Epithelial cell of proximal tubule (primary cell): ENCODE data around the gene KLHL26. TPM values are rescaled to one million over a fixed set of nuclear protein-coding genes. Genes with fewer than 3 reads are reported as not detected.

ENCODE experiments used
- DNase-seq: peaks from one replicate; pipeline ENCODE4 v3.0.0-alpha.2; 2011; ENCODE audit warnings: low read depth
- H3K4me3 ChIP-seq: 2 replicates; pipeline ENCODE4 v1.5.1; 2011; ENCODE audit warnings: low read depth, mild to moderate bottlenecking, low read length
- CTCF ChIP-seq: conservative IDR thresholded peaks from 2 replicates; pipeline ENCODE4 v1.5.1; 2012; ENCODE audit warnings: low read depth, mild to moderate bottlenecking, low read length
- total RNA-seq: library from RNA; depleted of rRNA; stranded (reverse); fragments of >200 nt; gene quantifications from 2 replicates; pipeline ENCODE4 v1.2.3, GENCODE V29; 2015

The KLHL26 gene
- total RNA-seq, 1 donor from 2014 or later: 16.5 TPM

- no peak for TF ChIP-seq CTCF
- DNase-seq: no peak
- H3K4me3 ChIP-seq: no peak overlapping the region
Measured at GRCh38 chr19:18620311-18620710, 16.5 kb upstream of the KLHL26 start.

GRCh38 chr19:18620902-18621301 lies 15.9 kb upstream of the KLHL26 start:
- TF ChIP-seq CTCF: no peak
- no peak for DNase-seq
- no peak overlapping the region for H3K4me3 ChIP-seq

GRCh38 chr19:18626906-18627305 lies 9.9 kb upstream of the KLHL26 start:
- DNase-seq: no peak
- TF ChIP-seq CTCF: no peak
- no peak overlapping the region for H3K4me3 ChIP-seq

GRCh38 chr19:18629166-18630088 lies 7.4 kb upstream of the KLHL26 start:
- no peak for DNase-seq
- no peak for TF ChIP-seq CTCF

GRCh38 chr19:18633321-18633720 lies 3.5 kb upstream of the KLHL26 start:
- DNase-seq: no peak
- no peak for TF ChIP-seq CTCF
- H3K4me3 ChIP-seq: no peak overlapping the region

More at GRCh38 chr19:18629166-18630088, 7.4 kb upstream of the KLHL26 start:
- H3K4me3 ChIP-seq: no peak overlapping the region

- H3K4me3 ChIP-seq: no peak overlapping the region
- no peak for TF ChIP-seq CTCF
- no peak for DNase-seq
Measured at GRCh38 chr19:18634612-18635297, 2.1 kb upstream of the KLHL26 start.

- no peak overlapping the region for H3K4me3 ChIP-seq
- no peak for DNase-seq
- TF ChIP-seq CTCF: no peak
Measured at GRCh38 chr19:18635831-18636182, 1.0 kb upstream of the KLHL26 start.
